ENCODE measurements around the gene NMUR2. TPM values are rescaled to one million over a fixed set of nuclear protein-coding genes. Genes with fewer than 3 reads are reported as not detected.

The NMUR2 gene
- total and polyA plus RNA-seq, 9 donors, result 0.11 to 1.1 (median 0.55) TPM

- no peak for DNase-seq
- Histone ChIP-seq H3K9me3 (replicated peaks; ENCODE audit: control insufficient read depth, low read depth, low read length) (no peaks in the 10 kb centered on the region), H3K36me3 (ENCODE audit: control insufficient read depth, insufficient read depth, low read length) (no peaks in the 10 kb centered on the region), H3K27ac (ENCODE audit: low read length) (no peak overlapping the region), H3K4me1 (ENCODE audit: control insufficient read depth, insufficient read depth, low read length) (no peaks in the 10 kb centered on the region), H3K27me3 (ENCODE audit: control insufficient read depth, insufficient read depth, low read length) (no peaks in the 10 kb centered on the region), H3K4me3 (ENCODE audit: low read length) (no peak overlapping the region)
- WGBS (ENCODE audit: insufficient coverage), result 97% methylated on average over 18 of the region's 23 CpGs
Observed at GRCh38 chr5:152404494-152404893, 585 bp downstream of the NMUR2 start.

GRCh38 chr5:152403046-152403445 lies 2.0 kb downstream of the NMUR2 start:
- no CpG with 5 or more reads among the region's 2 CpGs for WGBS (ENCODE audit: insufficient coverage)
- H3K36me3 ChIP-seq (ENCODE audit: control insufficient read depth, insufficient read depth, low read length), result no peaks in the 10 kb centered on the region

GRCh38 chr5:152400846-152401245 lies 4.2 kb downstream of the NMUR2 start:
- Histone ChIP-seq H3K4me1 (ENCODE audit: control insufficient read depth, insufficient read depth, low read length) (no peaks in the 10 kb centered on the region), H3K36me3 (ENCODE audit: control insufficient read depth, insufficient read depth, low read length) (no peaks in the 10 kb centered on the region), H3K4me3 (ENCODE audit: low read length) (no peak overlapping the region), H3K9me3 (replicated peaks; ENCODE audit: control insufficient read depth, low read depth, low read length) (no peaks in the 10 kb centered on the region), H3K27ac (ENCODE audit: low read length) (no peak overlapping the region), H3K27me3 (ENCODE audit: control insufficient read depth, insufficient read depth, low read length) (no peaks in the 10 kb centered on the region)
- peak; percentile 82 for DNase-seq
- no CpG with 5 or more reads among the region's 2 CpGs for WGBS (ENCODE audit: insufficient coverage)

More at GRCh38 chr5:152403046-152403445, 2.0 kb downstream of the NMUR2 start:
- H3K4me3 ChIP-seq (ENCODE audit: low read length), result no peak overlapping the region
- H3K27me3 ChIP-seq (ENCODE audit: control insufficient read depth, insufficient read depth, low read length), result no peaks in the 10 kb centered on the region
- DNase-seq, result no peak
- H3K9me3 ChIP-seq (replicated peaks; ENCODE audit: control insufficient read depth, low read depth, low read length), result no peaks in the 10 kb centered on the region
- no peaks in the 10 kb centered on the region for H3K4me1 ChIP-seq (ENCODE audit: control insufficient read depth, insufficient read depth, low read length)
- H3K27ac ChIP-seq (ENCODE audit: low read length), result no peak overlapping the region

- no peaks in the 10 kb centered on the region for H3K9me3 ChIP-seq (replicated peaks; ENCODE audit: control insufficient read depth, low read depth, low read length)
- H3K4me1 ChIP-seq (ENCODE audit: control insufficient read depth, insufficient read depth, low read length), result no peaks in the 10 kb centered on the region
- H3K36me3 ChIP-seq (ENCODE audit: control insufficient read depth, insufficient read depth, low read length), result no peaks in the 10 kb centered on the region
- 86% methylated on average over 1 of the region's 1 CpG for WGBS (ENCODE audit: insufficient coverage)
- H3K4me3 ChIP-seq (ENCODE audit: low read length), result no peak overlapping the region
- no peaks in the 10 kb centered on the region for H3K27me3 ChIP-seq (ENCODE audit: control insufficient read depth, insufficient read depth, low read length)
- no peak overlapping the region for H3K27ac ChIP-seq (ENCODE audit: low read length)
- no peak for DNase-seq
Observed at GRCh38 chr5:152397581-152397980, 7.5 kb downstream of the NMUR2 start.

- H3K36me3 ChIP-seq (ENCODE audit: control insufficient read depth, insufficient read depth, low read length), result no peaks in the 10 kb centered on the region
- H3K27me3 ChIP-seq (ENCODE audit: control insufficient read depth, insufficient read depth, low read length), result no peaks in the 10 kb centered on the region
- H3K4me1 ChIP-seq (ENCODE audit: control insufficient read depth, insufficient read depth, low read length), result no peaks in the 10 kb centered on the region
- H3K4me3 ChIP-seq (ENCODE audit: low read length), result no peak overlapping the region
- H3K27ac ChIP-seq (ENCODE audit: low read length), result no peak overlapping the region
- no peak for DNase-seq
- peaks cover 5% of the 10 kb centered on the region for H3K9me3 ChIP-seq (replicated peaks; ENCODE audit: control insufficient read depth, low read depth, low read length)
Observed at GRCh38 chr5:152393441-152393840, 11.6 kb downstream of the NMUR2 start.

GRCh38 chr5:152389208-152389849 lies 15.8 kb downstream of the NMUR2 start:
- no CpG with 5 or more reads among the region's 3 CpGs for WGBS (ENCODE audit: insufficient coverage)
- Histone ChIP-seq H3K27ac (ENCODE audit: low read length) (no peak overlapping the region), H3K27me3 (ENCODE audit: control insufficient read depth, insufficient read depth, low read length) (no peaks in the 10 kb centered on the region), H3K36me3 (ENCODE audit: control insufficient read depth, insufficient read depth, low read length) (no peaks in the 10 kb centered on the region), H3K9me3 (replicated peaks; ENCODE audit: control insufficient read depth, low read depth, low read length) (peaks cover 5% of the 10 kb centered on the region), H3K4me3 (ENCODE audit: low read length) (no peak overlapping the region), H3K4me1 (ENCODE audit: control insufficient read depth, insufficient read depth, low read length) (no peaks in the 10 kb centered on the region)
- DNase-seq, result no peak

- Histone ChIP-seq H3K9me3 (replicated peaks; ENCODE audit: control insufficient read depth, low read depth, low read length) (peaks cover 5% of the 10 kb centered on the region), H3K36me3 (ENCODE audit: control insufficient read depth, insufficient read depth, low read length) (no peaks in the 10 kb centered on the region), H3K4me3 (ENCODE audit: low read length) (no peak overlapping the region), H3K27ac (ENCODE audit: low read length) (no peak overlapping the region), H3K4me1 (ENCODE audit: control insufficient read depth, insufficient read depth, low read length) (no peaks in the 10 kb centered on the region), H3K27me3 (ENCODE audit: control insufficient read depth, insufficient read depth, low read length) (no peaks in the 10 kb centered on the region)
- 100% methylated on average over 1 of the region's 1 CpG for WGBS (ENCODE audit: insufficient coverage)
- no peak for DNase-seq
Observed at GRCh38 chr5:152388610-152389009, 16.5 kb downstream of the NMUR2 start.

- WGBS (ENCODE audit: insufficient coverage), result 90% methylated on average over 5 of the region's 10 CpGs
- Histone ChIP-seq H3K4me3 (ENCODE audit: low read length) (no peak overlapping the region), H3K4me1 (ENCODE audit: control insufficient read depth, insufficient read depth, low read length) (no peaks in the 10 kb centered on the region), H3K27ac (ENCODE audit: low read length) (no peak overlapping the region), H3K36me3 (ENCODE audit: control insufficient read depth, insufficient read depth, low read length) (no peaks in the 10 kb centered on the region), H3K9me3 (replicated peaks; ENCODE audit: control insufficient read depth, low read depth, low read length) (no peaks in the 10 kb centered on the region), H3K27me3 (ENCODE audit: control insufficient read depth, insufficient read depth, low read length) (no peaks in the 10 kb centered on the region)
- DNase-seq, result no peak
Observed at GRCh38 chr5:152380415-152381123, 24.5 kb downstream of the NMUR2 start.

- Histone ChIP-seq H3K4me1 (ENCODE audit: control insufficient read depth, insufficient read depth, low read length) (no peaks in the 10 kb centered on the region), H3K4me3 (ENCODE audit: low read length) (no peak overlapping the region), H3K27me3 (ENCODE audit: control insufficient read depth, insufficient read depth, low read length) (no peaks in the 10 kb centered on the region), H3K27ac (ENCODE audit: low read length) (no peak overlapping the region), H3K9me3 (replicated peaks; ENCODE audit: control insufficient read depth, low read depth, low read length) (no peaks in the 10 kb centered on the region), H3K36me3 (ENCODE audit: control insufficient read depth, insufficient read depth, low read length) (no peaks in the 10 kb centered on the region)
- WGBS (ENCODE audit: insufficient coverage), result no CpG with 5 or more reads among the region's 3 CpGs
- no peak for DNase-seq
Observed at GRCh38 chr5:152379331-152379730, 25.7 kb downstream of the NMUR2 start.

GRCh38 chr5:152378730-152379129 lies 26.3 kb downstream of the NMUR2 start:
- H3K27me3 ChIP-seq (ENCODE audit: control insufficient read depth, insufficient read depth, low read length), result no peaks in the 10 kb centered on the region
- no peaks in the 10 kb centered on the region for H3K36me3 ChIP-seq (ENCODE audit: control insufficient read depth, insufficient read depth, low read length)
- H3K4me1 ChIP-seq (ENCODE audit: control insufficient read depth, insufficient read depth, low read length), result no peaks in the 10 kb centered on the region
- DNase-seq, result no peak
- no CpG with 5 or more reads among the region's 3 CpGs for WGBS (ENCODE audit: insufficient coverage)
- H3K4me3 ChIP-seq (ENCODE audit: low read length), result no peak overlapping the region
- no peaks in the 10 kb centered on the region for H3K9me3 ChIP-seq (replicated peaks; ENCODE audit: control insufficient read depth, low read depth, low read length)
- H3K27ac ChIP-seq (ENCODE audit: low read length), result no peak overlapping the region
